Natural killer cell (primary cell): ENCODE measurements around the gene P4HA2. TPM values are rescaled to one million over a fixed set of nuclear protein-coding genes. Genes with fewer than 3 reads are reported as not detected.

Experiments
- ATAC-seq, 3 donors: fragments of 150-1000 bp in 2 of 3; fragments of 200-7000 bp in 1 of 3; cut with Tn5 transposase; 1 replicate in 1 of 3; 2 replicates in 2 of 3; pipeline ENCODE4 v1.10.0; 2021; ENCODE audit warnings: mild to moderate bottlenecking in 2 of 3, moderate library complexity in 2 of 3
- DNase-seq, 2 donors: peaks; one replicate each; pipeline versions ENCODE4 v3.0.0 to v3.0.0-alpha.2; 2013 to 2021; ENCODE audit warnings: mixed read lengths in 1 of 2
- H3K27ac ChIP-seq: one replicate; pipeline ENCODE4 v1.5.1; 2013; ENCODE audit warnings: mild to moderate bottlenecking, low read length
- H3K27me3 ChIP-seq: one replicate; pipeline ENCODE4 v1.6.1; 2013; ENCODE audit warnings: low read length; ENCODE audit not compliant: control insufficient read depth, insufficient read depth
- H3K36me3 ChIP-seq: one replicate; pipeline ENCODE4 v1.6.1; 2013; ENCODE audit warnings: low read length; ENCODE audit not compliant: control insufficient read depth, insufficient read depth
- H3K4me1 ChIP-seq: one replicate; pipeline ENCODE4 v1.6.1; 2013; ENCODE audit warnings: low read length; ENCODE audit not compliant: control insufficient read depth, insufficient read depth
- H3K4me3 ChIP-seq: one replicate; pipeline ENCODE4 v1.5.1; 2013; ENCODE audit warnings: low read length
- H3K9me3 ChIP-seq: one replicate; pipeline ENCODE4 v1.6.1; 2013; ENCODE audit warnings: low read length; ENCODE audit not compliant: control insufficient read depth, insufficient read depth
- H3K27ac Mint-ChIP-seq, 2 donors: one replicate each; pipeline ENCODE4 v1.8.0; 2022; ENCODE audit warnings: mild to moderate bottlenecking in 2 of 2, mixed read lengths in 2 of 2, moderate library complexity in 1 of 2
- H3K27me3 Mint-ChIP-seq, 2 donors: one replicate each; pipeline ENCODE4 v1.8.0; 2022; ENCODE audit warnings: low read depth in 2 of 2, mixed read lengths in 2 of 2
- H3K36me3 Mint-ChIP-seq: one replicate; pipeline ENCODE4 v1.8.0; 2022; ENCODE audit warnings: mixed read lengths
- H3K4me1 Mint-ChIP-seq, 2 donors: one replicate each; pipeline ENCODE4 v1.8.0; 2022; ENCODE audit warnings: mixed read lengths in 2 of 2
- H3K4me3 Mint-ChIP-seq: one replicate; pipeline ENCODE4 v1.8.0; 2022; ENCODE audit warnings: mild to moderate bottlenecking, moderate library complexity, mixed read lengths
- H3K9me3 Mint-ChIP-seq, 2 donors: one replicate each; pipeline ENCODE4 v1.8.0; 2022; ENCODE audit warnings: mixed read lengths in 2 of 2
- WGBS: methylation state at CpG from one replicate; pipeline ENCODE4 v1.1.7; 2013; ENCODE audit warnings: missing lambda C conversion rate; ENCODE audit not compliant: insufficient coverage; 5-methylcytosine and 5-hydroxymethylcytosine counted together
- intact Hi-C: fragments of 100-400 bp; cut with micrococcal nuclease; formaldehyde crosslinking; loops from one replicate; pipeline ENCODE4 v1.14.2; 2022
- total RNA-seq, 4 donors: library from RNA; stranded (reverse); fragments of 120-200 nt in 1 of 4; gene quantifications; one replicate each; pipeline versions ENCODE4 v1.2.3 to v1.2.4, GENCODE V29; 2013 to 2022
- TF ChIP-seq, protein P1 (sequence below): fragments of 200-600 bp; IDR thresholded peaks from one replicate; pipeline ENCODE4 v1.8.0; 2022; ENCODE audit warnings: antibody characterized with exemption

Gene P4HA2
- total RNA-seq, 3 donors from 2014 or later (not counting 1 experiment from before 2014, with no cell fraction given) = 0.20 TPM; not detected in 2

GRCh38 chr5:132182359-132183040 is 45.2 kb downstream of the P4HA2 start:
- no peak for ATAC-seq

GRCh38 chr5:132181011-132181629 is 46.5 kb downstream of the P4HA2 start:
- H3K4me1 Mint-ChIP-seq = peaks cover 8 to 17% of the 10 kb centered on the region in 2 donors
- H3K36me3 Mint-ChIP-seq = no peaks in the 10 kb centered on the region
- Histone ChIP-seq H3K4me3 (no peak overlapping the region), H3K9me3 (no peaks in the 10 kb centered on the region), H3K36me3 (no peaks in the 10 kb centered on the region), H3K27ac (no peak overlapping the region), H3K27me3 (no peaks in the 10 kb centered on the region), H3K4me1 (no peaks in the 10 kb centered on the region)
- DNase-seq (no peak), ATAC-seq (no peak)
- TF ChIP-seq, protein P1, sequence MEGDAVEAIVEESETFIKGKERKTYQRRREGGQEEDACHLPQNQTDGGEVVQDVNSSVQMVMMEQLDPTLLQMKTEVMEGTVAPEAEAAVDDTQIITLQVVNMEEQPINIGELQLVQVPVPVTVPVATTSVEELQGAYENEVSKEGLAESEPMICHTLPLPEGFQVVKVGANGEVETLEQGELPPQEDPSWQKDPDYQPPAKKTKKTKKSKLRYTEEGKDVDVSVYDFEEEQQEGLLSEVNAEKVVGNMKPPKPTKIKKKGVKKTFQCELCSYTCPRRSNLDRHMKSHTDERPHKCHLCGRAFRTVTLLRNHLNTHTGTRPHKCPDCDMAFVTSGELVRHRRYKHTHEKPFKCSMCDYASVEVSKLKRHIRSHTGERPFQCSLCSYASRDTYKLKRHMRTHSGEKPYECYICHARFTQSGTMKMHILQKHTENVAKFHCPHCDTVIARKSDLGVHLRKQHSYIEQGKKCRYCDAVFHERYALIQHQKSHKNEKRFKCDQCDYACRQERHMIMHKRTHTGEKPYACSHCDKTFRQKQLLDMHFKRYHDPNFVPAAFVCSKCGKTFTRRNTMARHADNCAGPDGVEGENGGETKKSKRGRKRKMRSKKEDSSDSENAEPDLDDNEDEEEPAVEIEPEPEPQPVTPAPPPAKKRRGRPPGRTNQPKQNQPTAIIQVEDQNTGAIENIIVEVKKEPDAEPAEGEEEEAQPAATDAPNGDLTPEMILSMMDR = no peak
- intact Hi-C loops = loop anchor here (5.0 kb wide), 1 partner anchor 59 kb away; no protein-coding TSS in a partner anchor
- H3K27ac Mint-ChIP-seq = no peak overlapping the region
- H3K9me3 Mint-ChIP-seq = no peaks in the 10 kb centered on the region
- 86% methylated on average over 20 of the region's 20 CpGs for WGBS
- peaks cover 0 to 4% of the 10 kb centered on the region in 2 donors for H3K27me3 Mint-ChIP-seq
- H3K4me3 Mint-ChIP-seq = no peak overlapping the region

More at GRCh38 chr5:132182359-132183040, 45.2 kb downstream of the P4HA2 start:
- intact Hi-C loops = loop anchor here (5.0 kb wide), 1 partner anchor 60 kb away; no protein-coding TSS in a partner anchor
- H3K27ac Mint-ChIP-seq = no peak overlapping the region
- Histone ChIP-seq H3K4me3 (no peak overlapping the region), H3K27ac (no peak overlapping the region), H3K27me3 (no peaks in the 10 kb centered on the region), H3K9me3 (no peaks in the 10 kb centered on the region), H3K4me1 (no peaks in the 10 kb centered on the region), H3K36me3 (no peaks in the 10 kb centered on the region)
- peaks cover 7 to 8% of the 10 kb centered on the region in 2 donors for H3K4me1 Mint-ChIP-seq
- H3K9me3 Mint-ChIP-seq = no peaks in the 10 kb centered on the region
- no peak for DNase-seq
- H3K27me3 Mint-ChIP-seq = peaks cover 0 to 4% of the 10 kb centered on the region in 2 donors
- no peak overlapping the region for H3K4me3 Mint-ChIP-seq
- TF ChIP-seq, protein P1 = no peak
- 95% methylated on average over 12 of the region's 13 CpGs for WGBS
- no peaks in the 10 kb centered on the region for H3K36me3 Mint-ChIP-seq

GRCh38 chr5:132180134-132180745 is 47.4 kb downstream of the P4HA2 start:
- Histone ChIP-seq H3K36me3 (no peaks in the 10 kb centered on the region), H3K4me1 (no peaks in the 10 kb centered on the region), H3K9me3 (no peaks in the 10 kb centered on the region), H3K27me3 (no peaks in the 10 kb centered on the region), H3K4me3 (no peak overlapping the region), H3K27ac (no peak overlapping the region)
- H3K27me3 Mint-ChIP-seq = peaks cover 0 to 4% of the 10 kb centered on the region in 2 donors
- intact Hi-C loops = loop anchor here (1.0 to 5.0 kb wide), 2 partner anchors 58 to 116 kb away; no protein-coding TSS in a partner anchor
- H3K4me3 Mint-ChIP-seq = no peak overlapping the region
- 35% methylated on average over 8 of the region's 8 CpGs for whole genome bisulfite sequencing
- ATAC-seq = peak in 2 of 3 donors; percentile 44 to 66
- TF ChIP-seq, protein P1 = peak; percentile 65
- DNase-seq = peak in 1 of 2 donors; percentile 30
- no peak overlapping the region for H3K27ac Mint-ChIP-seq
- no peaks in the 10 kb centered on the region for H3K36me3 Mint-ChIP-seq
- no peaks in the 10 kb centered on the region for H3K9me3 Mint-ChIP-seq
- H3K4me1 Mint-ChIP-seq = peaks cover 8 to 17% of the 10 kb centered on the region in 2 donors
